ENCODE data around the gene MSI1.

DNA sequence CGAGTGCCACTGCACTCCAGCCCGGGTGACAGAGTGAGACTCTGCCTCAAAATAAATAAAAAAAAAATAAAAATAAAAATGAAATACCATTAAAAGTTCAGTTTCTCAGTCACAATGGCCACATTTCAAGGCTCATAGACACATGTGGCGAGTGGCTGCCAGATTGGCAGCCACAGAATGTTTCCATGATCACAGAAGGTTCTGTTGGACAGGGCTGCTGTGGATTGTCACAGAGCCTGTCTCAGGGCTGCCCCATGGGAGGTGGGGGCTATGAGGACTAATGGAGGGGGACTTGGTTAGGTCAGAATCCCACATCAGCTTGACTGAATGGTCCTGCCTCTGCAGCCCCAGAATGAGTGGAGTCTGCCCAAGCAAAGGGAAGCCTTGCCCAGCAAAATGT, 37.6 kb downstream of the MSI1 start:
- TF ChIP-seq EP300 (IDR thresholded peaks at IDR 0.05) (no peak), POLR2A (IDR thresholded peaks at IDR 0.05) (no peak)
- TF ChIP-seq, protein P1, sequence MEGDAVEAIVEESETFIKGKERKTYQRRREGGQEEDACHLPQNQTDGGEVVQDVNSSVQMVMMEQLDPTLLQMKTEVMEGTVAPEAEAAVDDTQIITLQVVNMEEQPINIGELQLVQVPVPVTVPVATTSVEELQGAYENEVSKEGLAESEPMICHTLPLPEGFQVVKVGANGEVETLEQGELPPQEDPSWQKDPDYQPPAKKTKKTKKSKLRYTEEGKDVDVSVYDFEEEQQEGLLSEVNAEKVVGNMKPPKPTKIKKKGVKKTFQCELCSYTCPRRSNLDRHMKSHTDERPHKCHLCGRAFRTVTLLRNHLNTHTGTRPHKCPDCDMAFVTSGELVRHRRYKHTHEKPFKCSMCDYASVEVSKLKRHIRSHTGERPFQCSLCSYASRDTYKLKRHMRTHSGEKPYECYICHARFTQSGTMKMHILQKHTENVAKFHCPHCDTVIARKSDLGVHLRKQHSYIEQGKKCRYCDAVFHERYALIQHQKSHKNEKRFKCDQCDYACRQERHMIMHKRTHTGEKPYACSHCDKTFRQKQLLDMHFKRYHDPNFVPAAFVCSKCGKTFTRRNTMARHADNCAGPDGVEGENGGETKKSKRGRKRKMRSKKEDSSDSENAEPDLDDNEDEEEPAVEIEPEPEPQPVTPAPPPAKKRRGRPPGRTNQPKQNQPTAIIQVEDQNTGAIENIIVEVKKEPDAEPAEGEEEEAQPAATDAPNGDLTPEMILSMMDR (IDR thresholded peaks at IDR 0.05): no peak

All from ovary (tissue), 3 donors.